GM18520 (cell line): ENCODE data around the gene RNF138.
A peak's percentile ranks its signal among the peaks of the same experiment; 100 is the strongest.
"Not testable (repeated sequence)": the region's sequence is repeated elsewhere in the genome, so short reads cannot be mapped to it uniquely, and the experiment has no call there.

Source experiments
- ATAC-seq: cut with Tn5 transposase; IDR thresholded peaks from one replicate; pipeline ENCODE4 v1.9.1; 2021; ENCODE audit not compliant: unreplicated experiment

The RNF138 gene

DNA sequence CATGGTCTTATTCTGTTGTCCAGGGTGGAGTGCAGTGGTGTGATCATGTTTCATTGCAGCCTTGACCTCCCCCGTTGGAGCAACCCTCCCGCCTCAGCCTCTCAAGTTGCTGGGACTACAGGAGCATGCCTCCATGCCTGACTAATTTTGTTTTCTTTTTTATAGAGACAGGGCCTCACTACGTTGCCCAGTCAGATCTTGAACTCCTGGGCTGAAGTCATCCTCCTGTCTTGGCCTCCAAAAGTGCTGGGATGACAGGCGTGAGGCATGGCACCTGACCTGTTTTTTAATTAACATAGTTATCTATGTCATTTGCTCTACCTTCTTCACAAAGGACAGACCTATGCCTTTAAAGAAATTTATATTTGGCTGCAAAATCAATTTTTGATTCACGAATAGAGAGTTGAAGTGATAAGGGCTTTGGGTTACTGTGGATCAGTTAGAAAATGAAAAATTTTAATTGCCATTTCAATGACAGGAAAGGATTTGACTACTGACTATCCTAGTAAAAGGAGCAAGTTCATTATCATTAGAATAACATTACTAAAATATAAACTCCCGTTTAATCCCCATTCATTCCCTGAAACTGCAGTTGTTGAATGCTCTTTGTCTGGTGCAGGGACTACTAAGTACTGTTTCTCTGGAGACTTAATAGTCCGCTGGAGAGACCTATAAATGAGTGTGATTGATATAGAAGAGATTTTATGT lies 3.7 kb downstream of the RNF138 start:
- ATAC-seq: no peak

DNA sequence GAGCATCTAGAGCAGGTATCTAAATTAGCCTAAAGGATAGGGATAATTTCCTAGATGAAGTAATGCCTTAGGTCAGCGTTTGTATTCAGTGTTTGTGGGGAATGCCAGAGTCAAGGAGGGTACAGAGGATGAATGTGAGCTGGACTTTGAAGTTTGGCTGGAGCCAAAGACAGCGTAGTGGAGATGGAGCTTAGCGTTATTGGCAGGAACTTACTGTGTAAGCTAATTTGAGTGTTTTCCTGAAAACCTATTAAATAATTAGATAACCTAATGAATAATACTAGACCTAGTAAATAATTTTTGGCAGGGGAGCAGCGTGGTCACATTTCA lies 4.2 kb downstream of the RNF138 start:
- ATAC-seq: no peak

DNA sequence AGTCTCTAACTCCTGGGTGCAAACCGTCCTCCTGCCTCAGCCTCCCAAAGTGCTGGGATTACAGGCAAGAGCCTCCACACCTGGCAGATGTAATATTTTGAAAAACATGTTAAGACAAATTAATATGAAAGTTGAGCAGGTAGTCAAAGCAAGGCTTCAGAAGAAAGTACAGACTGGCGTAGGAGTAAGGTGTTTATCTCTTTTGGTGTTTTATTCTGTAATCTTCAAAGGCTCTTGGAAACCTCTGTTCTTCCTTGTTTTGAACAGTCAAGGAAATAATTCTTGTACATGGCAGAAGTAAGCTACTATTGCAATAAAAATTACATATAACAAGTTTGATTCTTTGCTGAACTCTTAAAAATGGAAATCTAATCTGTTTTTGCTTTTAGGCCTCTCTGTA lies 5.3 kb downstream of the RNF138 start:
- no peak for ATAC-seq

- no peak for ATAC-seq
These were observed 12.8 kb downstream of the RNF138 start for GRCh38 chr18:32104516-32104915.

DNA sequence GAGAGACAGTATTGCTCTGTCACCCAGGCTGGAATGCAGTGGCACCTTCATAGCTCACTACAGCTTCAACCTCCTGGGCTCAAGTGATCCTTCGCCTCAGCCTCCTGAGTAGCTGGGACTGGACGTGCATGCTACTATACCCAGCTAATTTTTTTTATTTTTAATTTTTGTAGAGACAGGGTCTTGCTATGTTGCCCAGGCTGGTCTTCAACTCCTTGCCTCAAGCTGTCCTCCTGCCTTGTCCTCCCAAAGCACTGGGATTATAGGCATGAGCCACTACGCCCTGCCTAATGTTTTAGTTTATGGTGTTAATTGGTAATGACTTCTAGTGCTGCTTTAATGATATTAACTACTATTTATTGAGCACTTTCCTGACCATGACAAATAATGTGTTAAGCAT lies 18.3 kb downstream of the RNF138 start:
- no peak for ATAC-seq

GRCh38 chr18:32111706-32112105 lies 20.0 kb downstream of the RNF138 start:
- no peak for ATAC-seq

GRCh38 chr18:32112826-32113225 lies 21.2 kb downstream of the RNF138 start:
- ATAC-seq: no peak

DNA sequence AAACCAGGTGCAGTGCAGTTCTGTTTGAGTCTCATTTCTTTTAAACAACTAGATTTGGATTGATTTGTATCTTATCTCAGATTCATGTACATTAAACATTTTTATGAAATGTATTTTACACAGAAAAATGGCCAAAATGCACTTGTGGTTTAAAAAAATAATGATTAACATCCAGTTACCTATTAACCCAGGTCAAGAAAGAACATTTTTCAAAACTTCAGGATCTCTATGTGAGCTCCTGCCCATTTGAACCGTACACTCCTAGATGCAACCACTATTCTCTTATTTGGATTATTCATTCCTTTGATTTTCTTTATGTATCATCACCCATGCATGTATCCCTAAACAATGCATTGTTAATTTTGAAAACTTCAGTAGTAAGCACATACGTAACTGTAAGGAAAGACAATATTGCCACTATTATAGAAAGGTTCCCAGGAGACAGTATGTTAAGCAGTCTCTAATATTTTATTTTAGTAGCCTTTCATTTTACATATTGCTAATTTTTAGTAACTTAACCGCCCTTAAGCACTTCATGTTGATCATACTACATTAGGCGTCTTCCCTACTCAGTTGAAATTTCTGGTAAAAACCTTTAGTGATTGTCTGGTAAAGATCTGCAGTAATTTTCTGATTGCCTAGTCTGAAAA lies 22.7 kb downstream of the RNF138 start:
- no peak for ATAC-seq

GRCh38 chr18:32122039-32122438 lies 30.4 kb downstream of the RNF138 start:
- ATAC-seq: no peak

DNA sequence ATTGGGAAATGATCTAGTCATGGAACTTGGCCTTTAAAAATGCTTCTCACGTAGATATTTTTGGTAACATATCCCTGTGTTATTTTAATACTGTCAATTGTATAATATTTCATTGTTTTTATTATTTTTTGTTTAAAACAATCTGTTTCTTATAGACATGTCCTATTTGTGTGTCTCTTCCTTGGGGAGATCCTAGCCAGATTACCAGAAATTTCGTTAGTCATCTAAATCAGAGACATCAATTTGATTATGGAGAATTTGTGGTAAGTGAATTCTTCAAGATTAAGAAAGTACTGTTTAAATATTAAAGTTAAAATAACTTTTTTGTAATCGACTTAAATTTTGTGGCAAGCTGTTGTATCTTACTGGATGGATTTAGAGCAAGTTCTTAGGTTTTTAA lies 34.9 kb downstream of the RNF138 start:
- no peak for ATAC-seq

DNA sequence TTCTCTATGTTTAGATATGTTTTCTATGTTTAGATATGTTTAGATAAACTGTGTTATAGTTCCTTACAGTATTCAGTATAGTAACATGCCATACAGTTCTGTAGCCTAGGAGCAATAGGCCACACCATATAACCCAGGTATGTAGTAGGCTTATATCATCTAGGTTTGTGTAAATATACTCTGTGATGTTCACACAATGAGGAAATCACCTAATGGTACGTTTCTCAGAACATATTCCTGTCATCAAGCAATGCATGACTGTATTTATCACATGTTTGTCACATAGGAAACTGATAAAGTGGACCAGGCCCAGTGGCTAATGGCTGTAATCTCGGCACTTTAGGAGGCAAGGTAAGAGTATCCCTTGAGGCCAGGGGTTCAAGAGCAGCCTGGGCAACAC lies 44.0 kb downstream of the RNF138 start:
- no peak for ATAC-seq

DNA sequence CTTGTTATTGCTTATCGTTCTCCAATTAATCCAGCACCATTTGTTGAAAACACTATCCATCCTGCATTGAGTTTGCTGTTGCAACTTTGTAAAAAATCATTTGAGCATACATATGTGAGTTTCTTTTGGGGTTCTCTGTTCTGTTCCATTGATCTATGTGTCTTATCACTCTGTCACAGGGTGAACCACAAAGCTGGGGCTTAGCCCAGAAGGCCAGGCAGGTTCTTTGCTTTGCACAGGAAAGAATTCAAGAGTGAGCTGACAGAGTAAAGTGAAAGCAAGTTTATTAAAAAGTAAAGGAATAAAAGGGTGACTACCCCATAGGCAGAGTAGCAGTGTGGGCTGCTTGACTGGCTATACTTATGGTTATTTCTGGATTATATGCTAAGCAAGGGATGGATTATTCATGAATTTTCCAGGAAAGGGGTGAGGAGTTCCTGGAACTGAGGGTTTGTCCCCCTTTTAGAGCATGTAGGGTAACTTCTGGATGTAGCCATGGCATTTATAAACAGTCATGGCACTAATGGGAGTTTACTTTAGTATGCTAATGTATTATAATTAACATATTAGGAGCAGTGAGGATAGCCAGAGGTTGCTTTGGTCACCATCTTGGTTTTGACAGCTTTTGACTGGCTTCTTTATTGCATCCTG lies 46.8 kb downstream of the RNF138 start:
- no peak for ATAC-seq

GRCh38 chr18:32139835-32140283 lies 48.2 kb downstream of the RNF138 start:
- no peak for ATAC-seq

DNA sequence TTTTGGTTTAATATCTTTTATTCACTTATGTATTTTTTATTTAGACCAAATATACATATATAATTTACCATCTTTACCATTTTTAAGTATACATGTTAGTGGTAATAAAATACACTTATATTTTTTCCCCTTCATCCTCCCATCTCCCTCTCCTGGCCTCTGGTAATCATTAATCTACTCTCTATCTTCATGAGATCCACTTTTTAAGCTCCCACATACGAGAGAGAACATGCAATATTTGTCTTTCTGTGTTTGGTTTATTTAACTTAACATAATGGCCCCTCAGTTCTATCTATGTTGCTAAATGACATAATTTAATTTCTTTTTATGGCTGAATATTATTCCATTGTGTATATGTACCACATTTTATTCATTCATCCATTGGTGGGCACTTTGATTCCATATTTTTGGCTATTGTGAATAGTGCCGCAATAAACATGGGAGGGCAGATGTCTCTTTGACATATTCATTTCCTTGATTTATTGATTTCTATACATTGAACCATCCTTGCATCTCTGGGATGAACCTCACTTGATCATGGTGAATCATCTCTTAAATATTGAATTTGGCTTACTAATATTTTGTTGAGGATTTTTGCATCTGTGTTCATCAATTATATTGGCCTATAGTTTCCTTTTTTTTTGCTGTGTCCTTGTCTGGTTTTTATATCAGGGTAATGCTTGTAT lies 56.7 kb downstream of the RNF138 start:
- ATAC-seq: no peak

- ATAC-seq: peak; percentile 87
These were observed 61.2 kb downstream of the RNF138 start for GRCh38 chr18:32152705-32153448.

- ATAC-seq: no peak
These were observed 65.2 kb downstream of the RNF138 start for GRCh38 chr18:32156855-32157254.

DNA sequence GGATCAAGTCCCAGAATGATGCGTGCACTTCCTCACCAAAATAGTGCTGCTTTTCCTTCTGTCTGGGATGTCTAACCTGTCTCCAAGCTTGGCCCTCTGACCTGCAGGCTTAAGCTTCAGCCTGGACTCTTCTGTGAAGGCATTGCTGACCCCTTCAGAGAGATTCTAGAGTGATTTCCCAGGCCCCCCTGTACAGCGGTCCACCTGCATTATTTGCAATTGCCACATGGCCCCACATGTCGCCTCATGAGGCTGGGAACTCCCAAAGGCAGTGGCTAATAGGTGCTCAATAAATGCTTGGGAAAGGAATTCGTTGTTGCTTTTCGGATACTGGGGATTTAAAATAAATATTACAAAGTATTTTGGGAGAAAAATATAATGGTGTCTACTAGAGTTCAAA lies 65.9 kb downstream of the RNF138 start:
- ATAC-seq: no peak

- peak; percentile 85 for ATAC-seq
These were observed 66.5 kb downstream of the RNF138 start for GRCh38 chr18:32158108-32158624.

DNA sequence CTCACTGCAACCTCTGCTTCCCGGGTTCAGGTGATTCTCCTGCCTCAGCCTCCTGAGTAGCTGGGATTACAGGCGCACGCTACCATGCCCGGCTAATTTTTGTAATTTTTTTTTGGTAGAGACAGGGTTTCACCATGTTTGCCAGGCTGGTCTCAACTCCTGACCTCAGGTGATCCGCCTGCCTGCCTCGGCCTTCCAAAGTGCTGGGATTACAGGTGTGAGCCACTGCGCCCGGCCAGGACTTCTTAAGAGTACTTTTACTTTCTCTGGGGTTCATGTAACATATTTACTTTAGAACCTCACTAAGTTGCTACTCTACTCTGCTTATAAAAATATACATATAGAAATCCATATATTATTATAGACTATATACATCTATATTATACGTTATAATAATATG lies 67.0 kb downstream of the RNF138 start:
- ATAC-seq: not testable (repeated sequence)

DNA sequence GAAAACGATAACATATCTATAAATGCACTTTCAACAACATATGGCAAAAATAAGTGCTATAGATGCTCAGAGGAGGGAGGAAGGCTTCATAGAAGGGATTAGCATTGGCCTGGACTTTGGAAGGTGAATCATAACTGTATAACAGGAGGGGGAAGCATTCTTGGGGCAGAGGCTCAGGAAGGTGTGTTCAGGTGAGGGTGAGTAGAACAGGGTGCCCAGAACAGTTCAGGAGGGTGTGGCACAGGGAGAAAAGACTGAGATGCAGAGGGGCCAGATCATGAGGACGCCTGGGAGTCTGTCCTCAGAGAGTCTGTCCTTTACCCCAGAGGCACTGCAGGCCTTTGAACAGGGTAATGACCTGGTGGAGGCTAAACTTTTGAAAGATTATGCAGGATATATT lies 68.9 kb downstream of the RNF138 start:
- ATAC-seq: no peak
